Femur (tissue), 1 donor: ENCODE data around the gene ADAM10.

Experiments
- DNase-seq: peaks from one replicate; pipeline ENCODE4 v3.0.0-alpha.2; 2017

The ADAM10 gene

GRCh38 chr15:58573270-58573669 lies 176.2 kb downstream of the ADAM10 start:
- DNase-seq = no peak

GRCh38 chr15:58572521-58572920 lies 177.0 kb downstream of the ADAM10 start:
- no peak for DNase-seq

GRCh38 chr15:58571491-58571890 lies 178.0 kb downstream of the ADAM10 start:
- DNase-seq = no peak

- DNase-seq = no peak
Measured at GRCh38 chr15:58569455-58569854, 180.1 kb downstream of the ADAM10 start.

- DNase-seq = no peak
Measured at GRCh38 chr15:58568157-58568571, 181.3 kb downstream of the ADAM10 start.

- no peak for DNase-seq
Measured at GRCh38 chr15:58566029-58566428, 183.5 kb downstream of the ADAM10 start.

- DNase-seq = no peak
Measured at GRCh38 chr15:58565619-58566018, 183.9 kb downstream of the ADAM10 start.

- DNase-seq = no peak
Measured at GRCh38 chr15:58564981-58565380, 184.5 kb downstream of the ADAM10 start.

GRCh38 chr15:58562135-58562534 lies 187.4 kb downstream of the ADAM10 start:
- no peak for DNase-seq

GRCh38 chr15:58561321-58561720 lies 188.2 kb downstream of the ADAM10 start:
- no peak for DNase-seq

- no peak for DNase-seq
Measured at GRCh38 chr15:58559904-58560588, 189.5 kb downstream of the ADAM10 start.

GRCh38 chr15:58558777-58559176 lies 190.7 kb downstream of the ADAM10 start:
- no peak for DNase-seq

GRCh38 chr15:58556541-58556940 lies 193.0 kb downstream of the ADAM10 start:
- DNase-seq = no peak

- no peak for DNase-seq
Measured at GRCh38 chr15:58556028-58556361, 193.5 kb downstream of the ADAM10 start.

- DNase-seq = no peak
Measured at GRCh38 chr15:58555162-58556027, 194.1 kb downstream of the ADAM10 start.

GRCh38 chr15:58554758-58555157 lies 194.7 kb downstream of the ADAM10 start:
- no peak for DNase-seq

- DNase-seq = no peak
Measured at GRCh38 chr15:58553365-58553918, 196.1 kb downstream of the ADAM10 start.

- no peak for DNase-seq
Measured at GRCh38 chr15:58552505-58553364, 196.8 kb downstream of the ADAM10 start.

- DNase-seq = peak; percentile 41
Measured at GRCh38 chr15:58551764-58552504, 197.6 kb downstream of the ADAM10 start.

GRCh38 chr15:58551084-58551763 lies 198.3 kb downstream of the ADAM10 start:
- peak; percentile 59 for DNase-seq

- DNase-seq = no peak
Measured at GRCh38 chr15:58549785-58550074, 199.8 kb downstream of the ADAM10 start.
